RPMI7951 (cell line): Measurements from ENCODE around the gene FTO. TPM values are rescaled to one million over a fixed set of nuclear protein-coding genes. Genes with fewer than 3 reads are reported as not detected.

Experiments
- DNase-seq: peaks from one replicate; pipeline ENCODE4 v3.0.0-alpha.2; 2012; ENCODE audit warnings: low read depth
- total RNA-seq: library from RNA; depleted of rRNA; stranded (reverse); fragments of >200 nt; shearing (Covaris generic); gene quantifications from 2 replicates; pipeline ENCODE4 v1.2.3, GENCODE V29; 2014

FTO gene
- total RNA-seq, 1 experiment from 2014 or later, result 90.0 TPM

DNA sequence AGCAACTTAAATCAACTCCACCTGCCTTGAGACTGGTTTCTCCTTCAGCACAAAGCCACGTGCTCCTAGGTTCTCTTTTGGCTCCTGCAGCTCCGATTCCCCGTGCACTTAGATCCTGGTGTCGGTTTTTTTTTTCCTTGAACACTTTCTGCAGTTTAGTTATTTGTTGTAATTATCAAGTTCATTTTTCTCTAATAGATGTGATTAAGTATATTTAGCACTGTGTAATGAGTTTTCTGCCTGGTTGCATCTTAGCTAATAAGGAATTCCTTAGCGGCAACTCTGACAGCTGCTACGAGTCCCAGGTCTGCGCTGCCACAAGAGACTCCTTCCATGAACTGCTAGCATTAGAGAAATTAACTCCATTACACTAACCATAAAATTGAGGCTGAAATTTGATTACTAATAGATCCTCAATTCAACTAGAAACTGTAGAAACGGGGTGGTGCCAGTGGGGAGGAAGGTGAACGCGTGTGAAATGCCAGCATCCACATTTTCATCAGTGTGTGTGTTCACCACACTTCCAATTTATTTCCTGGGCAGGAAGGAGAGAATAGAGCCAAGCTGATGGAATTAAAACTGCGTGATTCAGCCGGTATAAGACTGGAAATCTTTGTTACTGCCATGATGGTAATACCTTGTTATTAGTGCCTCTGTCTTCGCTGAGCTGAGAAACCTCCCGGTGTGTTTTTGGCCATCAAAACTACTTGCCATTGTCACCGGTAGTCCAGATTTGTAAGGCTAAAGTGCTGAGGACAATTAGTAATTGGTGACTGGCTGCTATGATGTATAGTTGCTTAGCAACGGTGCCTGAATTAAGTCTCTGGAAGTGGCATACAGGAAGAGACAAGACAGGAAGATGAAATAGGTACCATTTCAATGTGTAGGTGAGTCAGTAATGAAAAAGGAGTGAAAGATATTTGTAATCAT, 350.2 kb downstream of the FTO start:
- DNase-seq, result no peak

DNA sequence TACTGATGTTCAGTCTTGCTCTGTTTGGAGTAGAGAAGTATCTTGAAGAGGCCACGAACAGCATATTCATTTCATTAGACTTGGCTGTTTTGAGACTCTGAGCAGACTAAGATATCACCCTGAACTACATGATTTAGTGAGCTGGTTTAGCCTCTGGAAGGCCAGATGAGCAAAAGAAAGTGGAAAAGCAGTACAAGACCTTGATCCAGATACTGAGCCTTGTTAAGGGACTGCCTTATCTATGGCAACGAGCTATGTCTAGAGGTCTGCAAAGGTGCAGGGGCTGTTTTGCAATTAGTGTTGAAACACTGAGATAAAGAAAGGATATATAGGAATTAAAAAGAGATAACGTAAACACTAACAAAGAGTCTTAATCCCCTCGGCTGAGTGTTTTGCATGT, 351.2 kb downstream of the FTO start:
- no peak for DNase-seq

DNA sequence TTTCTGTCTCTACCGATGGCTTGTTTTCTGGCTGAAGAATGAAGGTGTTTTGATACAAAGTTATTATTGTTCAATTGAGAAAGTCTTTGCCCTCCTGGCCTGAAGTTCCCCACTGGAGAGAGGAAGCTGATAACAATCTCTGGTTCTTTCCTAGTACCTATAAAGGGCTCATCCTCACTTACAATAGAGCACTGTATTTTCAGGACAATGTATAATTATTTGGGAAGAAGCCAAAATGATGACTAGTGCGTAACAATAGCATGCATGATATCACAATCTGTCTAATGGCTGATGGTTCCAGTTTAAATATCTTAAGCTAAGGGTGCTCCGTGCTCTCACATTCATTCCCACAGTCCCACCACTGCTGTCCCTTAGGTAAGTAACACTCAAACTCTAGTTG, 351.9 kb downstream of the FTO start:
- peak; percentile 39 for DNase-seq

DNA sequence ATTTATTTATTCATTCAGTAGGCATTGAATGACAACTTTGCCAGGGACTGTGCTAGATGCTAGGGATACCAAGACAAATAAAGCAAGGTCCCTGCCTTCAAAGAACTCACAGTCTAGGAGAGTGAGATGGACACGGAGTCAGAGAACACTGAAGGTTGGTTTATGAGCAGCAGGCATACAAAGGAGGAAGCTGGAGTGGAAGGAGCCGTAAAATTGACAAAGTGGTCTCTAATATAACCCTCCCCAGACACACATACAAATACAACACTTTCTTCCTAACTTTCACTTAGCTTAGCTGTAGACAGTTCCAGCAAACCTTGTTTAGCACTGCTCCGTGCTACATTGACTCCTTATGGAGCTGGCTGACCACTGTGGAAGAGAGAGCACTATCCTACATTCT, 353.0 kb downstream of the FTO start:
- no peak for DNase-seq

DNA sequence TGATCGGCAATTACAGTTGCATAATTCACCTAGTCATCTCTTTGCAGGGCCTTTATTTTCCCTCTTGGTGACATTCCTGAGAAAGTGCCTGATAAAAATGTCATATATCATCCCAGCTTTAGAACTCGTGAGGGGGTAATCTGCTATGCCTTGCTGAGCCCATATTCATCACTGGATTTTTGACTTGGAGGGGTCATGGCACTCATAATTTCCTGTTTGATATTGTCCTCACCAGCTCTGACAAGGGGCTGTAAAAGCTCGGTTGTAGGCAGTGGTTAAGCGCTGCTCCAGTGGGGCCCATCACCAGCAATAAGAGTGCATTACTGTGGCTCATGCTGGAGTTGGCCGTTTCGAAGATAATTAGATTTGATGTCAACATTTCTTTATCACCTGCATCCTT, 355.4 kb downstream of the FTO start:
- DNase-seq, result no peak

DNA sequence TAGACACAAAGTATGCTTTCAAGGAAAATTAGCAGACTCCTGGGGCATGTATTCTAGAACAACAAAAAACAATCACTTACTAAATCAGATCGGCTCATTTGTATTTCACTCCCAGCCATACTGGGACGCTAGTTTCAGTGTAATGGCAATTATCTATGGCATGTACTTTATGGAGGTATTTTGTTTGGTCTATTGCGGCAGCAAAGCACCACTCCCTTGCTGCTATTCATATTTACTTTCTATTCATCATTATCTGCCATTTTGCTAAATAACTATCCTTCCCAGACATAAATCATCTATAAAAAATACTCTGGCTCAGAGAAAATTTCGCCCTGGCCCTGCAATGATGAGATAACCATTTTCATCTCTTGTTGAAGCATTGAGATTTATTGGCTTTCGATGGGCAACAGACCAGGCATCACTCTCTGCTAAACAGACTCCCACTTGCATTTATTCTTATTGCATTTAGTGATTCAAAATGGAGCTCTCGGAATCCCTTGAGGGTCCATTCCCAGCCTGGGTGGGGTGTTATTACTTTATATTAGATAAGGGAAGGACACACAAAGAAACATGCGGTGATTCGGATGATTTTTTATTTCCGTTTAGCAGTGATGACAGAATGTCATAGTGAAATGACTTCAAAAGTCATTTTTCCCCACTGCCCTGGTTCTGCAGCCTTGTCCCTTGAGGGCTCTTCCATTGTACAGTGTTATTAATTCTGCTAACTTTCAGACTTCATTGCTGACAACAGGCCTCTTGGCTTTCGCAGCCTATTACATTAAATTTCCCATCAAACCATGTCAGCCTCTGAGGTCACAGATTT, 356.9 kb downstream of the FTO start:
- no peak for DNase-seq

DNA sequence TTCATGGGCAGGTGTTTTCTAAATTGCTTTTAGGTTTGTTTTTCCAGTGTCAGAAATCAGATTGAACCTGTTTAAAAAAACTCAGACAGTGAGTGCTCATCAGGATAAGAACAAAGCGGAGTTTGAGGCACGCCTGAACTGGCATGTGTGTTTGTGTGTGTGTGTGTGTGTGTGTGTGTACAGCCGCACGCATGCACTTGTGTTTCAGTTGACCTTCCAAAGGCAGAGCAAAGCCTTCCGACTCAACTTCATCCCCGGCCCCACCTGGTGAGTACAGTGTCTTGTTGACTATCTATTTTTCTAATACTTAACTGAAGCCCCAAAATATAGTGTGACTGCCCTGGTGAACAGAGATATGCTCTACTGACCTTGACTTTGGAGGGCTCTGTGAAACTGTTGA, 357.5 kb downstream of the FTO start:
- DNase-seq, result no peak

DNA sequence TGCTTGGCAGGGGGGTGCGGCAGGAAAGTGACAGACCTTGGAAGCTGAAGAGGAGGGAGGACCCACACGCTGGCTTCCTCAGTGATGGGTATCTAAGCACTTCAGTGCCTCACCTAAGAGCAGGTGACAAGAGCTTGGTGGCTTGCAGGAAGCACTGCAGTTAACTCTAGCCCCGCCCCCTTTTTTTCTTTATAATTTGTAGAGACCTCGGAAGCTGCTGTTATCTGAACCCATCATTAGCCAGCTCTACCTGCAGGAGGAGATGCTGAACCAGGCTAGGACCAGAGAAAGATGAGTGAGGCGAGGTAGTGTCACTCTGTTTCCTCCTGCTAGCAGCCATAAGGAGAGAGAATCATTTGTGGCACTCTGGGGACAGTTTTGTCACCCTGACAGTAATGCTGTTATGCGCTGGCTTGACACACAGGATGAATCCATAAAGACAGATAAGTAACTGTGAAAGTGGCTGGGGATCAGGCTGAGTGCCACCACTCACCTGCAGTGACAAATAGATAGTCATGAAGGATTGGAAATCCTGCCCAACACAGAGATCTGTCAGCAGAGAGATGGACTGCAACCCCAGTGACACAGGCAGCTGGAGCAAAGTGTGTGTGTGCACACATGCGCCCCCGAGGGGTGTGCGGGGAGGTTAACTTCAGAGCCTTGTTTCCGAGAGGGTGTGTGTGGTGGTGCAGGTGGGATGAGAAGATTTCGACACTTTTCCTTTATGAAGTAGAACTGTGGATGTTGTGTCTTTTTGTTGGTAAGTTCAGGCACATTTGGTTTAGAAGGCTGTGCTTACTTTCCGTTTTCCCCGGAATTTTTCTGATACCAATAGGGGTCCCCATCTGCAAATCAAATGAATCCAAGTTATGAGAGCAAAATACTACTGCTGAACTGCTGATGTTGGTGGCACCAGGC, 358.7 kb downstream of the FTO start:
- no peak for DNase-seq

DNA sequence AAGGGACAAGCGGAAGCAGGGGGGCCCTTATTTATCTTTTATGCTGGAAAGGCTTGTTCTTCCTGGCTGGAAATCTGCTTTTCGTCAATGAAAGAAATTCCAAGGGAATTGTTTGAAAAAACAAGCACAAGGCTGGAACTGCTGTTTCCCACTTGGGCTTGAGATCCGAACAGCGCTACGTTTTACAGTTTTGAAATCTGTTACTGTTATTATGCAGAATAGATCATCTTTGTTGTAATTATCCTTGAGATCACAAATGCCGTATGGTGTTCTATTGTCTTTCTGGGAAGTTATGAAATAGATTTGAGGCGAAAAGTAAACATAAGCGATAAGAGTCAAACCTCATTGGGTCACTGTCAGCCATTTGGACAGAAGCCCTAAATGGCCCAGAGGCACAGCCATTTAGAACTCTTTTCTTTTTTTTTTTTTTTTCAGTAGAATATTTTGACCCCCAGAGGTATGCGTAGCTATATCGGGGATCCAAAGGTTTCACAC, 359.4 kb downstream of the FTO start:
- DNase-seq, result no peak

DNA sequence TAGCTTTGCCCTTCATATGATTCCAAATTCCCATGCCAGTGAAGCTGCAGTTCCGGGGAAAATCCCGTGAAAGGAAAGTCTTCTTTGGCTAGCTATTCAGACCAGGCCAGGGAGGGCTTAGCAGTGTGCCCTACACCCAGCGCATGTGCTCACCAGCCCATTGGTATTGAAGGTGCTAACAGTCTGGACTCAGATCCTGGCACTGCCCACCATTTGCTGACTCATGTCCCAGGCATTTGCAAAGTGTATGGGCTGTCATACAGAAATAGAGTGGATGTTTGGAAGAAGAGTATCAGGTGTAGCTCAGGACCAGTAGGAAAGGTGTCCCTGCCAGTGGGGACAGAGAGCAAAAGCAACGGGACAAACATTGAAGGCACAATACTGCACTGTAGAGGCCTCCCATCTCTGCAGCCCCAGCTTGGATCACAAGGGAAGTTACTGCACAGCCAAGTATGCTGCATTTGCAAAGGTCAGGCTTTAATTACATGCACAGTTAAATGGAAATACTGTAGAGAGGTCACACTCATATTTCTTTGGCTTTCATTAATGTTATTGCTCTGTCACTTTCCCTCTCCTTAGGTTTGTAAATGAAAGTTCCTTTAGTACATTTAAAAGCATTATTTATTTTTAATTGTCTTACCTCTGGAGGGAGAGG, 362.6 kb downstream of the FTO start:
- DNase-seq, result peak; percentile 48

DNA sequence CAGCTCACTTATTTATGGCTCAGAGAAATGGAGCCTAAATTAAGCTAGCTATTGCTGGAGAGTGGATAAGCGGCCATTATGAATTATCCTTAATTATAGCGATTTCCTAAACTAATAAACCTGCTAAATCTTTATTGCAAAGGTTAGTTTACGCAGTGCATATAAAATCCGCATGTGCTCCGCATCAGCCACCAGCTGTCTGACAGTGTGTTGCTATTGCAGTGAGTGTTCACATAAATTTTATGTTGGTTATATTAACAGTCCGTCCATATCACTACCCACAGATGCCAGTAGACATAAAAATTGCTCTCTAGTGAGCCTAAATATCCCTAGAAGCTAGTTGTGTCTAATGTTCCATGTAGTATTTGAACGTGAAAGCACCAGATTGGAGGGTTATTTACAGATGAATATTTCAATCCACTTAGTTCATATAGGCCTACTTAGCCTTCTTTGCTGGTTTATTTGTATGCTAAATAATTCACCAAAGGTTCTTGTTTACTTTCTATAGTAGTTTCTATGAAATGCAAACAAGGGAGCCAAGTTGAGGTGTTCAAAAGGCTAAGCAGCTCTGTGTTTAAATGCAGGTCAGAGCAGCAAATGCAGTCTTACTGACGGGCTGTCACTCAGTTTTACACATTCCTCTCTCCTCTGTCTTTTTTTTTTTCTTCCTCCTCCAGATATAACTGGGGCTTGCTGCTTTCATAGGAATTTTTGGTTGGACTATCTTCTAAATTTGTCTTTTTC, 363.5 kb downstream of the FTO start:
- no peak for DNase-seq

DNA sequence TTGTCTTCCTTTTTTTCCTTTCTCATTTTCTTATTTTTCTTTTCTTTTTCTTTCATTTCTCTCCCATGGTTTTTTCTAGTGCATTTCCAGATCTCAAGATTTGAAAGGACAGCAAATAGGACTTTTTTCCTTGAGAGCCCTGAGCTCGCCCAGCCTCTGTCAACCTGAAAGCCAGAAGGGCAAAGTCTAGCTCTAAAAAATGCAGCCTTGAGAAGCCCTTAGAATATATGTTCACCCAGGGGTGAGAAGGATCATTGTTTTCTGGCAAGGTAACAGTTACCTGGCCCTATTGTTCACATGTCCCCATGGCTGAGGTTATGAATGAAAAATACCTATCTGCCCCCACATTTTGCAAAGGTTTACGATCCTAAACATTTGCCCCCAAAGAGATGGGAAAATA, 364.3 kb downstream of the FTO start:
- no peak for DNase-seq

DNA sequence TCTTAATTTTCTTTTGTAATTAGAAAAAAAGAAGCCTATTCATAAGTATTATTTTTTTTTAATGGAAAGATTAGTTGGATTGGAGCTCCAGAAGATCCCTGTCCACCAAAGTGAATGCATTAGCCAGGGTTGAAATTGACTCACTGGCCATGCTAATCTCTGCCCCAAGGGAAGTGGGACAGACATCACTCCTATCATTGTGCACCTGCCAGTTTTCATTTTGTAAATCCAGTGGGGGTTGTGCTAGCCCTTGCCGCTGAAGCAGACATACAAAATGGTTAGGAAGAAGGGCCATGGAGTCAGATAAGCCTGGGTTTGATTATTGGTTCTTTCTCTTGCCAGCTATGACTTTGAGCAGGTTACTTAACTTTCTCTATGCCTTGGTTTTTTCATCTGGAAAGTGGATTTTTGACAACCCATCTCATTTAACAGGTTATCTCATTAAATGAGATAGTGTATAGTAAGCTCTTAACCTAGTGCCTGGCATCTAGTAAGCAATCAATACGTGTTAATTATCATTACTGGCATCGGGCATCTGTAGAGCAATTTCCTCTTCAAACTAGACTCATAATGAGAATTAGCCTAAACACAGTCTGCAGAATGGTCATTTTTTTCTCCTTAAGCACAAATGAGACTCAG, 365.8 kb downstream of the FTO start:
- no peak for DNase-seq

DNA sequence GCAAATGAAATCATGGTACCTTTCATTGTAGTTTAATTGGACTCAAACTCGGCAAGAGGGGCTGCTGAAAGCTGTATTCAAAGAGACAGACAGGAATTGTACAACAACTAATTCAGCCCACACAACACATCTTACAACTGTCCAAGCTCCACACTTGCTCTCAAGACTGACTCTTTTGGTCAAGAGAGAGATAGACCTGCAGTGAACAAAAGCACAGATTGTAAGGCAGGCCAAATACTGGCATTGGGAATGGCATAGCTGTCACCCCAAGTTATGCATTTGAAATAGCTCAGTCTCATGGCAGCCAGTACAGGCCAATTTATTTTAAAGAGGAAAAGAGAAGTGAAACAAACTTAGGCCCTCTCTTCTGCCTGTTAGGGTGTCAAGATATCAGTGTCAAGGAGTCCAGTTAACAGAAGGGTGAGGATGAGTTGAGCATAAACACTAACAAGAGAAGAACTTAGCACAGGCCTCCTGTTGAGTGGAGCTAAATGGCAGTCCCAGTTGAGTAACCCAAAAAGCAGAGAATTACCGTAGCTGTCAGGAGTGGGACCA, 366.9 kb downstream of the FTO start:
- DNase-seq, result no peak

DNA sequence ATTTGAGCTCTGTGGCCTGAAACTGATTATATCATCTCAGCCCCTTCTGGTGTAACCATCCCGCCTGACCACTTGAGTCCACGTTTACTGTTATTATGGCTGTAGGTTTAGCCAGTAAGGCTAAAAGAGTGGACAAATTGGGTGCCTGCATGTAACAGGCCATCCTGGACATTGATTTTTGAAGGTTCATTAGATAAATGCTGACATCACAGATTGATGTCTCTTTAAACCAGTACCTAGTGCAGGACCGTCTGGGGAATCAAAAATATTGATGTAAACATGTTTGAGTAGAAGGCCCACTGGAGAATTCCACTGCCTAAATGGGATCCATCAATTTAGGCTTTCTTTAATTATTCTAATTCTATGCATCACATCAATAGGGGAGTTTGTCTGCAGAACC, 367.6 kb downstream of the FTO start:
- no peak for DNase-seq

DNA sequence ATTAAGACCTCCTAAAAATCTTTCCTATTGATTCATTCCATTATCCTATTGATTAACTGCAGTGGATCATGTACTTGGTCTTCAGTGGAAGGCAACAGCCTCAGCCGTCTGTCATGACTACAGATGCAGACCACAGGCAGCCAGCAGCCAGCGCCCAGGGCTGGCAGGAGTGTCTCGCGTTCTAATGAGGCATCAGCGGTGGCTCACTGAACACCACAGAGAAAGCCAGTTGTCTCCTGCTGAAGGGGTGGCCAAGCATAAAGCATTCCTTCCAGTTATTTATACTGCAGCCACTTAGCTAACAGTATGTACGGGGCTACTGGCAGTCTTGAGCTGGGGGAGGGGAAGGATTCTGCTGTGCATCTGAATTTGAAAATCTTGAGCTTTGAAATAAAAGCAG, 368.3 kb downstream of the FTO start:
- DNase-seq, result no peak

DNA sequence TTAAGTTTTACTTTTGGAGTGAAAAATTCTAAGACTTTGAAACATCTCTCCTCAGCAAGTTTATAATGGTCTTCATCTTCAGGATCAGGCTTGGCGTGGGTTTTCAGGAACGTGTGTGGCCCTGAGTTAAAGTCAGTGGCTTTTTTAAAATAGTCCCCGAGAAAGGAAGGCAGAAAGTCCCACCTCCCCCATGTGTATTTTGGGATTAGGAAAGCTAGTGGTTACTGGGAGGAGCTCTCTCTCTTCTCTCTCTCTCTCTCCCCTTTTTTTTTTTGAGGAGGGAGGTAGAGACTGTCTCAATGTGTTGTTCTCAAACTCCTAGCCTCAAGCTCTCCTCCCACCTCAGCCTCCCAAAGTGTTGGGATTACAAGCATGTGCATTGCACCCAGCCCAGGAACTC, 369.4 kb downstream of the FTO start:
- DNase-seq, result no peak

DNA sequence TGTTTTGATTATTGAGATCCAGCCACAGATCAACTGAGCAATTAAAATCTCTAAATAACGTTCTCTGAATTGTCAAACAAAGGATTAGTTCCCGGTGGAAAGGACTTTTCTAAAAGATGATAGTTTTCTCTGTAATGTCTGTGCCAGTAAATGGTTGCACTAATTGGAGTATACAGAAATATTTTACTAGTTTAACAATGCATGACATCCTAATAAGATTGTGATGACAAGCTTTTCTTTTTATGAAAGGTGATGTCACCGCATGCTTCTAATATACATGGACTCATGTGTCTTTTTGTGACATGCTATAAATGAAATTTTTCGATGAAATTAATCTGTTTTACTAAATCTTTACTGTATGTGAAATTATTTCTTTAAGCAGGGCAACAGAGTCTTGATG, 371.5 kb downstream of the FTO start:
- DNase-seq, result no peak

DNA sequence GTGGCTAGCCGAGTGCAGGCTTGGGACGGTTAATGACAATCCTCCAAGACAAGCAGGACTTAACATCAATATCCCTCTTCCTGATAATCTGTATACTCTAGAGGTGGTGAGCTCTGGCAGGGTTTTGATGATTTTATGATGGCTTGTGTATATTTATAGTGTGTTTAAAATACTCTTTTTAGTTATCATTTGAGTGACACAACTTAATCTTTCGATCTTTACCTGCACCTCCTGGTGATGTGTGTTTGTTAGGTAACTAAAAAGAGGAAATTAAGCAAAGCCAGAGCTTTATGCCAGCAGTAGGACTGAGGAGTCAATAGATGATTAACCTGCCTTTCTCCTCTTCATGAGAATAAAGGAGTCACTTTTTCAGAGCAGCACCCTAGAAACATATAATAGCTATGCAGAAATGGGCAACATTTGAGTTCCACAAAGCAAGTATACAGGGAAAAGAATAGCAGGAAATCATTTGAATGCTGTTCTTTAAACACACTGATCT, 372.1 kb downstream of the FTO start:
- no peak for DNase-seq
